ENCODE results near the gene HPS4. TPM values are rescaled to one million over a fixed set of nuclear protein-coding genes. Genes with fewer than 3 reads are reported as not detected.

Gene HPS4
- total RNA-seq, 1 donor, result 28.1 TPM

DNA sequence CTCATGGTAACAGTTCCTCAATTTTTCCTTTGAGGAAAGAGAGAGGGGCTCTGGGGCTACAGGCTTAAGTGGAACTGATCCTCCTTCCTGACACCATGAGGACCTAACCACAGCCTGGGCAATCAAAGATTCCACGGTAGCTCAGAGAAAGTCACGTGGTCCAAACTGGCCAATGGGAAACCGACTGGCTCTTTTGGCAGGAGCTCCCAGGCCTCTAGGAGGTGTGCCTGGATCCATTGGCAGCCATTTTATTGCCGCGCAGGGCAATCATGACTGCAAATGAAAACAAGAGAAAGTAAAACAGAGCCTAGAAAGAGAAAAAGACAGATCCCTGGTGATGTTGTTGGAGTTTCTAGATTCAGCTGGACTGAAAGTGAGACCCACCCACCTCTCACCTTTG lies 81.9 kb downstream of the HPS4 start:
- TF ChIP-seq, protein P1, sequence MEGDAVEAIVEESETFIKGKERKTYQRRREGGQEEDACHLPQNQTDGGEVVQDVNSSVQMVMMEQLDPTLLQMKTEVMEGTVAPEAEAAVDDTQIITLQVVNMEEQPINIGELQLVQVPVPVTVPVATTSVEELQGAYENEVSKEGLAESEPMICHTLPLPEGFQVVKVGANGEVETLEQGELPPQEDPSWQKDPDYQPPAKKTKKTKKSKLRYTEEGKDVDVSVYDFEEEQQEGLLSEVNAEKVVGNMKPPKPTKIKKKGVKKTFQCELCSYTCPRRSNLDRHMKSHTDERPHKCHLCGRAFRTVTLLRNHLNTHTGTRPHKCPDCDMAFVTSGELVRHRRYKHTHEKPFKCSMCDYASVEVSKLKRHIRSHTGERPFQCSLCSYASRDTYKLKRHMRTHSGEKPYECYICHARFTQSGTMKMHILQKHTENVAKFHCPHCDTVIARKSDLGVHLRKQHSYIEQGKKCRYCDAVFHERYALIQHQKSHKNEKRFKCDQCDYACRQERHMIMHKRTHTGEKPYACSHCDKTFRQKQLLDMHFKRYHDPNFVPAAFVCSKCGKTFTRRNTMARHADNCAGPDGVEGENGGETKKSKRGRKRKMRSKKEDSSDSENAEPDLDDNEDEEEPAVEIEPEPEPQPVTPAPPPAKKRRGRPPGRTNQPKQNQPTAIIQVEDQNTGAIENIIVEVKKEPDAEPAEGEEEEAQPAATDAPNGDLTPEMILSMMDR (IDR thresholded peaks at IDR 0.05; ENCODE audit: insufficient read depth, low read depth, low read length), result no peak
- no peak for DNase-seq (ENCODE audit: low read depth)
- H3K4me3 ChIP-seq (ENCODE audit: low read depth, low read length), result no peak overlapping the region

Other genes starting within 250 kb of the HPS4 start
- gene ASPHD2, start 54.5 kb downstream of the HPS4 start, total RNA-seq, result 0.32 and 2.2 TPM in 2 replicates
- 10.4 and 13.5 TPM in 2 replicates for gene SRRD, start 94 bp upstream of the HPS4 start, total RNA-seq
- gene TFIP11, start 28.7 kb upstream of the HPS4 start, total RNA-seq, result 32.9 and 34.5 TPM in 2 replicates
- 25.0 and 33.2 TPM in 2 replicates for gene TPST2, start 106.3 kb upstream of the HPS4 start, total RNA-seq
- gene CRYBB1, start 134.2 kb upstream of the HPS4 start, total RNA-seq, result not detected in 2 replicates
- not detected in 2 replicates for gene CRYBA4, start 138.2 kb upstream of the HPS4 start, total RNA-seq
- gene MIAT, start 173.8 kb upstream of the HPS4 start, total RNA-seq, result 0.97 and 1.3 TPM in 2 replicates

Data from fibroblast of villous mesenchyme (primary cell).